Left ventricle myocardium inferior (tissue), 1 donor: ENCODE data around the gene PBRM1. TPM values are rescaled to one million over a fixed set of nuclear protein-coding genes. Genes with fewer than 3 reads are reported as not detected.

Source experiments
- DNase-seq: peaks from one replicate; pipeline ENCODE4 v3.0.0-alpha.2; 2020
- H3K27ac ChIP-seq: fragments of 200-600 bp; replicated peaks from 2 replicates; pipeline ENCODE4 v1.8.0; 2021
- H3K27me3 ChIP-seq: fragments of 200-600 bp; 2 replicates; pipeline ENCODE4 v1.8.0; 2021; ENCODE audit warnings: low read depth
- H3K36me3 ChIP-seq: fragments of 200-600 bp; 2 replicates; pipeline ENCODE4 v1.8.0; 2021
- H3K4me1 ChIP-seq: fragments of 200-600 bp; 2 replicates; pipeline ENCODE4 v1.8.0; 2021
- H3K4me3 ChIP-seq: fragments of 200-600 bp; 2 replicates; pipeline ENCODE4 v1.8.0; 2021; ENCODE audit warnings: mild to moderate bottlenecking, moderate library complexity
- H3K9me3 ChIP-seq: fragments of 200-600 bp; replicated peaks from 2 replicates; pipeline ENCODE4 v1.8.0; 2021
- CTCF ChIP-seq: fragments of 200-600 bp; IDR thresholded peaks from 2 replicates; pipeline ENCODE4 v1.8.0; 2021; ENCODE audit warnings: antibody characterized with exemption, mild to moderate bottlenecking, borderline replicate concordance
- intact Hi-C: fragments of 100-400 bp; cut with micrococcal nuclease; formaldehyde crosslinking; loops from one replicate; pipeline ENCODE4 v1.11.0; 2022
- total RNA-seq: library from RNA; stranded (reverse); fragmentation: NEBNext Ultra II Directional; extraction: Animal tissue kit (Norgen Biotek cat#: 25700); gene quantifications from one replicate; pipeline ENCODE4 v1.2.1, GENCODE V29; 2021
- donor health status: DM: no; HTN: yes; CAD: no; lungs with severe emphysema.

PBRM1 gene
- total RNA-seq, 1 donor from 2014 or later, result 52.3 TPM

- no peak for DNase-seq
- peaks cover 34% of the 10 kb centered on the region for H3K4me1 ChIP-seq
- H3K9me3 ChIP-seq, result no peaks in the 10 kb centered on the region
- H3K4me3 ChIP-seq, result no peak overlapping the region
- intact Hi-C loops, result no loop called here
- no peak overlapping the region for H3K27ac ChIP-seq
- peaks cover 72% of the 10 kb centered on the region for H3K36me3 ChIP-seq
- TF ChIP-seq CTCF, result no peak
- no peaks in the 10 kb centered on the region for H3K27me3 ChIP-seq
Observed at GRCh38 chr3:52689151-52689550, 3.4 kb upstream of the PBRM1 start.

- intact Hi-C loops, result no loop called here
Observed at GRCh38 chr3:52688266-52688665, 2.6 kb upstream of the PBRM1 start.

DNA sequence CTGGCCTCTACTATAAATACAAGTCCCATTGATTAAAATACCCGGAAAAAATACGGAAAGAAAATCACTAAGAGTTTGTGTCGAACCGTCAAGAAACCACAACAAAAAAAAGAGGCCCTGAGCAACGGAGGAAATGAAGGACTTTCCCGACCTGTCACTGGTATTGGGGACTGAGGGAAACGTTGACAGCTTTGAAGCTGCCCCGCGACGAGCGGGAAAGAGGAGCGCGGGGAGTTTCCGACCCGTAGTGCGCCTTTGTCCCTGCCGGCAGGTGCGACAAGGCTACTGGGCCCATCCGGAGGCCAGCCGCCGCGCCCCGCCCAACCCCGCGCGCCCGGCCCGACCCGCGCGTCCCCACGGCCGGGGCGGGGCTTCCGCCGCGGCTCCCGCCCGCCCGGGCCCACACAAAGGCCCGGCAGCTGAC lies 416 bp downstream of the PBRM1 start:
- peak; percentile 82 for DNase-seq
- Histone ChIP-seq H3K4me3 (peak overlapping the region; percentile 90), H3K36me3 (peaks cover 42% of the 10 kb centered on the region), H3K4me1 (peaks cover 73% of the 10 kb centered on the region), H3K27me3 (no peaks in the 10 kb centered on the region), H3K27ac (peak overlapping the region; percentile 99), H3K9me3 (no peaks in the 10 kb centered on the region)
- intact Hi-C loops, result no loop called here
- no peak for TF ChIP-seq CTCF

More at GRCh38 chr3:52688266-52688665, 2.6 kb upstream of the PBRM1 start:
- Histone ChIP-seq H3K4me3 (no peak overlapping the region), H3K36me3 (peaks cover 65% of the 10 kb centered on the region), H3K27ac (no peak overlapping the region), H3K9me3 (no peaks in the 10 kb centered on the region), H3K4me1 (peaks cover 43% of the 10 kb centered on the region), H3K27me3 (no peaks in the 10 kb centered on the region)
- TF ChIP-seq CTCF, result no peak
- no peak for DNase-seq

DNA sequence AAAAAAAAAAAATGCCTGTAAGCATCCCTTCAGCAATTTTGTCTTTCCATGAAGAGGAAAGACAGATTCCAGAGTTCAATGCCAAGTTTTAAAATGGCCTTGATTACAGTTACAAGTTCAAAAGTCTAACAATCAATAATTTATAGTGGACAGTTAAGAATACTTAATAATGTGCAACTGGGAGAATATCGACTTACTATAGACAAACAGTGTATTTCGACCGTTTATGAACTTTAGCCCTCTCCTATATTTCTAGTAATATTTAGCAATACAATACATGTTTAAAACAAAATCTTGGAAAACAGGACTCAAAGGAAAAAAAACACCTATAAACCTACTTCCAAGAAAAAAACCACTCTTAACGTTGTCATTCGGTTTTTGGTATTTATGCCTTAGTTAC lies 1.5 kb downstream of the PBRM1 start:
- peak overlapping the region; percentile 99 for H3K27ac ChIP-seq
- no peaks in the 10 kb centered on the region for H3K9me3 ChIP-seq
- intact Hi-C loops, result no loop called here
- DNase-seq, result no peak
- peaks cover 40% of the 10 kb centered on the region for H3K36me3 ChIP-seq
- H3K4me1 ChIP-seq, result peaks cover 84% of the 10 kb centered on the region
- no peak for TF ChIP-seq CTCF
- H3K27me3 ChIP-seq, result no peaks in the 10 kb centered on the region
- H3K4me3 ChIP-seq, result peak overlapping the region; percentile 90

DNA sequence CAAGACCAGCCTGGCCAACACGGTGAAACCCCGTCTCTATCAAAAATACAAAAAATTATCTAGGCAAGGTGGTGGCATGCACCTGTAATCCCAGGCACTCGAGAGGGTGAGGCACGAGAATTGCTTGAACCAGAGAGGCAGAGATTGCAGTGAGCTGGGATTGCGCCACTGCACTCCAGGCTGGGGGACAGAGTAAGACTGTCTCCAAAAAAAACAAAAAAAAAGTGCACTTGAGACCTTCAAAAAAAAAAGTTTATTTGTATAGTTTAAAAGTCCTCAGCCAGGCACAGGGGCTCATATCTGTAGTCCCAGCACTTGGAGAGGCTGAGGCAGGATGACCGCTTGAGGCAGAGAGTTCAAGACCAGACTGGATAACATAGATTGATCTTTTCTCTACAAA lies 2.1 kb downstream of the PBRM1 start:
- H3K27me3 ChIP-seq, result no peaks in the 10 kb centered on the region
- H3K27ac ChIP-seq, result peak overlapping the region; percentile 99
- H3K36me3 ChIP-seq, result peaks cover 40% of the 10 kb centered on the region
- no peak overlapping the region for H3K4me3 ChIP-seq
- DNase-seq, result no peak
- no peaks in the 10 kb centered on the region for H3K9me3 ChIP-seq
- peaks cover 87% of the 10 kb centered on the region for H3K4me1 ChIP-seq
- intact Hi-C loops, result no loop called here
- TF ChIP-seq CTCF, result no peak

GRCh38 chr3:52682016-52682415 lies 3.7 kb downstream of the PBRM1 start:
- no peak for TF ChIP-seq CTCF

More at GRCh38 chr3:52682016-52682415, 3.7 kb downstream of the PBRM1 start:
- peak overlapping the region; percentile 99 for H3K27ac ChIP-seq
- DNase-seq, result no peak
- intact Hi-C loops, result no loop called here
- peaks cover 77% of the 10 kb centered on the region for H3K4me1 ChIP-seq
- H3K27me3 ChIP-seq, result no peaks in the 10 kb centered on the region
- H3K36me3 ChIP-seq, result peaks cover 40% of the 10 kb centered on the region
- H3K9me3 ChIP-seq, result no peaks in the 10 kb centered on the region
- no peak overlapping the region for H3K4me3 ChIP-seq
